ENCODE measurements around the gene DGKG. TPM values are rescaled to one million over a fixed set of nuclear protein-coding genes. Genes with fewer than 3 reads are reported as not detected.

DGKG gene
- polyA plus RNA-seq, 1 donor (not counting 4 experiments of a cell fraction or from before 2014, with no cell fraction given) = 0.22 TPM

GRCh38 chr3:186368717-186369116, 6.7 kb upstream of the DGKG start:
- Histone ChIP-seq H3K9ac (ENCODE audit: control insufficient read depth, extremely low read depth, insufficient read depth, low read length) (no peak overlapping the region), H3K27me3 (ENCODE audit: control insufficient read depth, extremely low read depth, insufficient read depth, low read length) (peaks cover 33% of the 10 kb centered on the region), H3K36me3 (ENCODE audit: control insufficient read depth in 2 of 2, extremely low read depth in 1 of 2, insufficient read depth in 2 of 2, low read length in 2 of 2) (no peaks in the 10 kb centered on the region), H3K79me2 (ENCODE audit: control insufficient read depth, insufficient read depth, low read length) (no peaks in the 10 kb centered on the region), H3K4me2 (ENCODE audit: control insufficient read depth, extremely low read depth, insufficient read depth, low read depth, low read length) (no peak overlapping the region), H3K9me3 (ENCODE audit: control insufficient read depth, low read depth, low read length) (no peaks in the 10 kb centered on the region), H3K27ac (ENCODE audit: control insufficient read depth, insufficient read depth, low read length) (no peak overlapping the region), H3K4me1 (ENCODE audit: control insufficient read depth, extremely low read depth, insufficient read depth, low read length) (no peaks in the 10 kb centered on the region), H4K20me1 (ENCODE audit: control insufficient read depth, extremely low read depth, insufficient read depth, low read length) (no peaks in the 10 kb centered on the region), H3K9me1 (ENCODE audit: control insufficient read depth, extremely low read depth, insufficient read depth, low read length) (no peaks in the 10 kb centered on the region), H3K4me3 (ENCODE audit: control insufficient read depth in 2 of 3, extremely low read depth in 1 of 3, insufficient read depth in 2 of 3, low read depth in 1 of 3, low read length in 3 of 3) (no peak overlapping the region), H2AFZ (ENCODE audit: control insufficient read depth, low read length) (no peak overlapping the region)
- no peak for DNase-seq (ENCODE audit: low read depth, low spot score)
- FAIRE-seq = no peak
- dilution Hi-C loops (cut with MboI; ENCODE audit: extremely low pct_ligation_motif_present, low sequenced_read_pairs) = no loop called here
- TF ChIP-seq EZH2 (IDR thresholded peaks at IDR 0.05; ENCODE audit: low read length) (no peak), CTCF (optimal IDR thresholded peaks at IDR 0.05 in 1 of 3, IDR thresholded peaks at IDR 0.05 in 1 of 3, conservative IDR thresholded peaks at IDR 0.05 in 1 of 3; ENCODE audit: extremely low read depth in 1 of 3, insufficient read depth in 2 of 3, low read length in 3 of 3) (no peak)

GRCh38 chr3:186368176-186368575, 6.1 kb upstream of the DGKG start:
- Histone ChIP-seq H3K27me3 (ENCODE audit: control insufficient read depth, extremely low read depth, insufficient read depth, low read length) (peaks cover 38% of the 10 kb centered on the region), H2AFZ (ENCODE audit: control insufficient read depth, low read length) (no peak overlapping the region), H3K4me2 (ENCODE audit: control insufficient read depth, extremely low read depth, insufficient read depth, low read depth, low read length) (no peak overlapping the region), H3K4me1 (ENCODE audit: control insufficient read depth, extremely low read depth, insufficient read depth, low read length) (no peaks in the 10 kb centered on the region), H3K9me1 (ENCODE audit: control insufficient read depth, extremely low read depth, insufficient read depth, low read length) (no peaks in the 10 kb centered on the region), H3K79me2 (ENCODE audit: control insufficient read depth, insufficient read depth, low read length) (no peaks in the 10 kb centered on the region), H3K4me3 (ENCODE audit: control insufficient read depth in 2 of 3, extremely low read depth in 1 of 3, insufficient read depth in 2 of 3, low read depth in 1 of 3, low read length in 3 of 3) (no peak overlapping the region), H3K27ac (ENCODE audit: control insufficient read depth, insufficient read depth, low read length) (no peak overlapping the region), H4K20me1 (ENCODE audit: control insufficient read depth, extremely low read depth, insufficient read depth, low read length) (no peaks in the 10 kb centered on the region), H3K9me3 (ENCODE audit: control insufficient read depth, low read depth, low read length) (no peaks in the 10 kb centered on the region), H3K36me3 (ENCODE audit: control insufficient read depth in 2 of 2, extremely low read depth in 1 of 2, insufficient read depth in 2 of 2, low read length in 2 of 2) (no peaks in the 10 kb centered on the region), H3K9ac (ENCODE audit: control insufficient read depth, extremely low read depth, insufficient read depth, low read length) (no peak overlapping the region)
- TF ChIP-seq EZH2 (IDR thresholded peaks at IDR 0.05; ENCODE audit: low read length) (no peak), CTCF (optimal IDR thresholded peaks at IDR 0.05 in 1 of 3, IDR thresholded peaks at IDR 0.05 in 1 of 3, conservative IDR thresholded peaks at IDR 0.05 in 1 of 3; ENCODE audit: extremely low read depth in 1 of 3, insufficient read depth in 2 of 3, low read length in 3 of 3) (no peak)
- dilution Hi-C loops (cut with MboI; ENCODE audit: extremely low pct_ligation_motif_present, low sequenced_read_pairs) = no loop called here
- FAIRE-seq (no peak), DNase-seq (ENCODE audit: low read depth, low spot score) (no peak)

All from keratinocyte (primary cell).